Omental fat pad (tissue), 4 donors: ENCODE measurements around the gene NUMB. TPM values are rescaled to one million over a fixed set of nuclear protein-coding genes. Genes with fewer than 3 reads are reported as not detected.
"Not testable (repeated sequence)": the region's sequence is repeated elsewhere in the genome, so short reads cannot be mapped to it uniquely, and the experiment has no call there.

Source experiments
- ATAC-seq: fragments of 150-250 bp; one replicate; pipeline ENCODE4 v1.9.1; 2016; ENCODE audit warnings: mild to moderate bottlenecking, moderate library complexity; ENCODE audit not compliant: low FRiP score
- DNase-seq: peaks from one replicate; pipeline ENCODE4 v3.0.0-alpha.2; 2019; ENCODE audit warnings: low spot score
- total RNA-seq, 4 donors: library from RNA; depleted of rRNA; stranded (reverse); fragments of >200 nt; gene quantifications; one replicate each; pipeline ENCODE4 v1.1.0, GENCODE V29; 2016
- TF ChIP-seq, protein P1 (sequence below), 3 donors: fragments of 450-650 bp; IDR thresholded peaks; one replicate each; pipeline ENCODE4 v1.5.1; 2016 to 2017; ENCODE audit warnings: antibody characterized with exemption in 3 of 3, mild to moderate bottlenecking in 3 of 3, moderate library complexity in 2 of 3

NUMB gene
- total RNA-seq, 4 donors from 2014 or later = 48.2 to 95.4 (median 62.8) TPM

DNA sequence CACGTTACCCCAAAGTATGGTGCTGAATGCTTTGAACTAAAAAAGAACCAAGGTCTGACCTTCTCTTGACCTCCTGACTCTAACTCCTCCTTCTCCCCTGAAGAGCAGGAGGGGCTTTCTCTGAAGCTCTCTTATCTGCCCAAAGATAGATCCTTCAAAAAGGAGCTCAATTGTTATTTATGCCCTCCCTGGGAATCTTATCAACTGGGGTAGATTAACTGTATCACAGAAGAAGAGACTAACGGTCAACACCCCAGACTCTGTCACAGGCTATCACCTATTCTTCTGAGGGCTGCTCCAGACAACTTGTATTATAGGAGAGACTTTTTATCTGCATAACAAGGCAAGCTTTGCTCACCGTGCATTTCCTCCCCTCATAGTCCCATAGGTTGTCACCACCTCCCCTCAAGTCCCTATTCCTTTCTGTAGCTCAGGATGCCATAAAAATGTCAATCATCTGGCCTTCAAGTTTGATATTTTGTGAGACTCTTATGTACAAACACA lies 134.4 kb downstream of the NUMB start:
- DNase-seq (no peak), ATAC-seq (no peak)
- TF ChIP-seq, protein P1, sequence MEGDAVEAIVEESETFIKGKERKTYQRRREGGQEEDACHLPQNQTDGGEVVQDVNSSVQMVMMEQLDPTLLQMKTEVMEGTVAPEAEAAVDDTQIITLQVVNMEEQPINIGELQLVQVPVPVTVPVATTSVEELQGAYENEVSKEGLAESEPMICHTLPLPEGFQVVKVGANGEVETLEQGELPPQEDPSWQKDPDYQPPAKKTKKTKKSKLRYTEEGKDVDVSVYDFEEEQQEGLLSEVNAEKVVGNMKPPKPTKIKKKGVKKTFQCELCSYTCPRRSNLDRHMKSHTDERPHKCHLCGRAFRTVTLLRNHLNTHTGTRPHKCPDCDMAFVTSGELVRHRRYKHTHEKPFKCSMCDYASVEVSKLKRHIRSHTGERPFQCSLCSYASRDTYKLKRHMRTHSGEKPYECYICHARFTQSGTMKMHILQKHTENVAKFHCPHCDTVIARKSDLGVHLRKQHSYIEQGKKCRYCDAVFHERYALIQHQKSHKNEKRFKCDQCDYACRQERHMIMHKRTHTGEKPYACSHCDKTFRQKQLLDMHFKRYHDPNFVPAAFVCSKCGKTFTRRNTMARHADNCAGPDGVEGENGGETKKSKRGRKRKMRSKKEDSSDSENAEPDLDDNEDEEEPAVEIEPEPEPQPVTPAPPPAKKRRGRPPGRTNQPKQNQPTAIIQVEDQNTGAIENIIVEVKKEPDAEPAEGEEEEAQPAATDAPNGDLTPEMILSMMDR (IDR thresholded peaks at IDR 0.05) = no peak

DNA sequence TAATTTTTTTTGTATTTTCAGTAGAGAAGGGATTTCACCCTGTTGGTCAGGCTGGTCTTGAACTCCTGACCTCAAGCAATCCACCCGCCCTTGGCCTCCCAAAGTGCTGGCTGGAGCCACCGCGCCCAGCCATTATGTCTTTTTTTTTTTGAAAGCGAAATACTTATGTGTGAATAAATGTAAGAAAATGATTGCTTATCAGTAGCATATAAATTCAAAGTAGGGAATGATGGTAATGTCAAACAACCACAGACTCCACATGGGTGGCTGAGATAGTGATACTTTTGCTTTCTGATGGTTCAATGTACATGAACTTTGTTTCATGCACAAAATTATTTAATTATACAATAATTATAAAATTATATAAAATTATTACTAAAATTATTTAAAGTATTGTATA lies 145.2 kb downstream of the NUMB start:
- TF ChIP-seq, protein P1 (IDR thresholded peaks at IDR 0.05) = no peak
- DNase-seq (no peak), ATAC-seq (no peak)

DNA sequence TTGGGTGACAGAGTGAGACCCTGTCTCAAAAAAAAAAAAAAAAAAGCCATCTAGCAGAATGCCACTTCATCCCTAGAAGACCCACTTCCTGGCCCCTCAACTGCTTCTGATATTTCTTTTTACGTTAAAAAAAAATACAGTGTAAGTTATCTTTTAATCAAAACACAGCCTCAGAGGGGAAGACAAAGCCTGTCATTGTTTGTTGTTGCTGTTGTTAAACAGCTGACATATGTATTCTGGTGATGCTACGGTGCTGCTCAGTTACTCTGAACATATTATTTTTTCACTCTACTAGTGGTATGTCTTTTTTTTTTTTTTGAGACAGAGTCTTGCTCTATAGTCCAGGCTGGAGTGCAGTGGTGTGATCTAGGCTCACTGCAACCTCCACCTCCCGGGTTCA lies 145.7 kb downstream of the NUMB start:
- ATAC-seq (no peak), DNase-seq (no peak)
- TF ChIP-seq, protein P1 (IDR thresholded peaks at IDR 0.05) = no peak

DNA sequence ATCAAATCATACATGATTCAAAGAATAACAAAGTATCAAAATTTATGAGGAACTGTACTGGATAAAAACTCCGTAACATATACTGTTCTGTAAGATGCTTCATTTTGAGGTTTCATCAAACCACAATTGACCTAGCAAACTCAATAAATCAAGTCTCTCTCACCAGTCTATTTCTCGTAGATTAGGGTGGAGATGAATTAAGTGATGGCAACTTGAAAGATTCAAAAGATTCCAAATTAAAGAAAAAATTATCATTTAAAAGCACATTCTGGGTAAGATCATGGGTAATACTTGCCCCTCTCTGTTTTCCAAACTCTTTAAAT lies 146.7 kb downstream of the NUMB start:
- DNase-seq = no peak
- ATAC-seq = no peak
- TF ChIP-seq, protein P1 (IDR thresholded peaks at IDR 0.05) = no peak

GRCh38 chr14:73309207-73309606 lies 149.1 kb downstream of the NUMB start:
- not testable (repeated sequence) for DNase-seq, ATAC-seq

DNA sequence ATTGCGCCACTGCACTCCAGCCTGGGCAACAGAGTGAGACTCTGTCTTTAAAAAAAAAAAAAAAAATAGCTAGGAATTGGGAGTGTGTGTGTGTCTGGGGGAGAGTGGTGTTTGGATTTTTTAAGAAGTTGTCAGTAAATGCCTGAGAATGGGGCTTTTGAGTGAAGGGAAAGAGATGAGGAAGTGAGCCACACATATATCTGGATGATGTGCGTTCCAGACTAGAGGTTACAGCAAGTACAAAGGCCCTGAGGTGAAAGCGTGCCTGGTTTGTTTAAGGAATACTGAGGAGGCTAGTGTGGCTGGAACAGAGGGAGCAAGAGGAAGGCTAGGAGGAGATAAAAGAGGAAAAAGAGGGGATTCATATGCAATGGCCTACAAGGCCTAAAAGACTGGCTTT lies 151.1 kb downstream of the NUMB start:
- no peak for DNase-seq
- TF ChIP-seq, protein P1 (IDR thresholded peaks at IDR 0.05) = no peak
- no peak for ATAC-seq

DNA sequence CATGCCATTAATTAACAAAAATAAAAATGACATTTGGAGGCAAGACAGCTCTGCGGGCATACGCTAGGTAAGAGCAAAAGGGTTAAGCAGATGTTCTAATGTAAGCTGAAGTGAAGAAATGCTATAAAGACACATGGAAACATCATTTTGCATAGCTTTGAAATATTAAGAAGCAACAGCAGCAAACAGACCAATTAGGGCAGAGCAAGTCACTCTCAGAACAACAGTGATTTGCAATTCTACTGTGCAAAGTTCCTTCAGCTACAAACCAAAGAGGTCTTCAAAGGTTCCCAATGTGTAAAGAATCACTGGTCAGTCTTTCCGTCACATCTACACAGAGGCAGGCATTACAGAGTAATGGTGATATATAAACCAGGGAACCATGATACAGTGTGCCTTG lies 152.8 kb downstream of the NUMB start:
- no peak for ATAC-seq
- TF ChIP-seq, protein P1 (IDR thresholded peaks at IDR 0.05) = no peak
- no peak for DNase-seq
